ENCODE results near the gene RIPPLY3.
"Not testable (repeated sequence)": the region's sequence is repeated elsewhere in the genome, so short reads cannot be mapped to it uniquely, and the experiment has no call there.

RIPPLY3 gene

DNA sequence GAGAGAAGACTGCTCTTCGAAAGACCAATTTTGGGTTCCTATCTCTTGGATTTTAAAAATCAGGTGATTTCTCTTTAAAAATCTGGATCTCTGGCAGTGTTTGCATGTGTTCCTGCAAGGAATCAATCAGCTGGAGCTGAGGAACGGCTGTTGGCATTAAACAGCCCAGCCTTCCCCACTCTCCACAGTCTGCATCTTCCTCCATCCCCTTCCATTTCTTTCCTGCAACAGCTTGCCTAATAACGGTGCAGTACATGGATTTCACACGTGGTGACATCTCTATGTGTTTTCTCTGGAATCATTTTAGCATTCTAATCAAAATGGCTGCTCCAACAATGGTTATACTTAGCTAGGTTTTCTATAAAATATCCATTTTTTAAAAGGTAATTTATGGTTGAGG, 20.0 kb downstream of the RIPPLY3 start:
- DNase-seq, result no peak

GRCh38 chr21:37028570-37028969, 22.1 kb downstream of the RIPPLY3 start:
- no peak for DNase-seq

DNA sequence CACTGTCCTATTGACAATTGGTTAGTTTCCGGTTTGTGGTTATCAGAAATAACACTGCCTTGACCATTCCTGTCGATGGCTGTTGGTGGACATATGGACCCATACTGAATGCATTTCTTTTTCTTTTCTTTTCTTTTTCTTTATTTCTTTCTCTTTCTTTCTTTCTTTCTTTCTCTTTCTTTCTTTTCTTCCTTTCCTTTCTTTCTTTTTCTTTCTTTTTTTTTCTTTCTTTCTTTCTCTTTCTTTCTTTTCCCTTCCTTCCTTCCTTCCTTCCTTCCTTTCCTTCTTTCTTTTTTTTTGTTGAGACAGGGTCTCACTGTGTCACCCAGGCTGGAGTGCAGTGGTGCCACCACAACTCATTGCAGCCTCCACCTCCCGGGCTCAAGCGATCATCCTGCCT, 24.4 kb downstream of the RIPPLY3 start:
- no peak for DNase-seq

GRCh38 chr21:37032293-37032692, 25.8 kb downstream of the RIPPLY3 start:
- DNase-seq, result no peak

DNA sequence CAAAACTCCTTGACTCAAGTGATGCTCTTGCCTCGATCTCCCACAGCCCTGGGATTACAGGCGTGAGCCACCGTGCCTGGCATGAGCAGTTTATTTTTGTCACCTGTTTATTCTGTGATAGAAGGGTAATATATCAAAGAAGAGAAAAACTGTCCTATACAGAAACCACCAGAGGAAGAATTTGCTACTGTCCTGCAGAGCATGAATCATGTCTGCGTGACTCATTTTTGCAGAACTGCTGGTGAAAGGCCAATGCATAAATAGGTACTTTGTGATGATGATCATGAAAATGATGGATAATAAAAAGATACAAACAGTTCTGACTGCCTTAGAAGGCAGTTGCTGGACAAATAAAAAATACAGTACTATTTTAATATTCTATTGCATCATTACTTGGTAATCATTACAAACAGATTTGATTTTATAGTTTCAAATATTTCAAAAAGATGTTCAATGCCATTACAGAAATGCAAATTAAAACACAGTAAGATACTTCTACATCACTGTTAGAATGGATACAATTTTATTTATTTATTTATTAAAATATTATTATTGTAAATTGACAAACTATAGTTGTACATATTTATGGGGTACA, 26.5 kb downstream of the RIPPLY3 start:
- no peak for DNase-seq

GRCh38 chr21:37034394-37034793, 27.9 kb downstream of the RIPPLY3 start:
- not testable (repeated sequence) for DNase-seq

DNA sequence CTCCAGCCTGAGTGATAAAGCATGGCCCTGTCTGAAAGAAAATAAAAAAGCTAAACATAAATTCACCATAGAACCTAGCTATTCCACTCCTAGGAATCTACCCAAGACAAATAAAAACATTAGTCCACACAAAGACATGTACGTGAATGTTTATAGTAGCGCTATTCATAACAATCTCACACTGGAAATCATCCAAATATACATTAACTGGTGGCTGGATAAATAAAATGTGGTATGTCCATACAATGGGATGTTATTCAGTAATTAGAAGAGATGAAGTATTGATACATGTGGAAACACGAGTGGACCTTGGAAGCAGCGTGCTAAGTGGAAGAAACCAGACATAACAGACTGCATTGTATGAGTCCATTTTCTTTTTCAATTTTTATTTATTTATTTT, 29.7 kb downstream of the RIPPLY3 start:
- DNase-seq, result no peak

DNA sequence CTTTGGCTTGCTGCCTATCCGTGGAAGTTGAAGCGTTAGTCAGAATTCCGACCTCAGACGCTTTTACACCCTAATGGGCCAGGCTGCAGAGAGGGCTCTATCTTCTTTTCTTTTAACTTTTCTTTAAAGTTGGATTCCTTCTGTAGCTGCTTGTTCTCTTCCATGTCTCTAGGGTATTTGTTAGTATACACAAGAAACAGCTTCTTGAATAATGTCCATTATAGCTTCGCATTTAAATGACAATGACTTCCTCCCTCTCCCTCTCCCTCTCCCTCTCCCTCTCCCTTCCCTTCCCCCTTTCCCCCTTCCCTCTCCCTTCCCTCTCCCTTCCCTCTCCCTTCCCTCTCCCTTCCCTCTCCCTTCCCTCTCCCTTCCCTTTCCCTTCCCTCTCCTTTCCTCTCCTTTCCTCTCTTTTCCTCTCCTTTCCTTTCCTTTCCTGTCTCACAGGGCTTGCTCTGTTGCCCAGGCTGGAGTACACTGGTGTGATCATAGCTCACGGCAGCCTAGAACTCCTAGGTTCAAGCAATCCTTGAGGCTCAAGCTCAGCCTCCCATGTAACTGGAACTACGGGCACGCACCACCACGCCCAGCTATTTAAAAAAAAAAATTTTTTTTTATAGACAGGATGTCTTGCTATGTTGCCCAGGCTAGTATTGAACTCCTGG, 33.0 kb downstream of the RIPPLY3 start:
- no peak for DNase-seq

GRCh38 chr21:37040212-37040611, 33.7 kb downstream of the RIPPLY3 start:
- DNase-seq, result no peak

GRCh38 chr21:37041706-37042271, 35.3 kb downstream of the RIPPLY3 start:
- DNase-seq, result peak in 1 of 2 experiments; percentile 42

GRCh38 chr21:37043818-37044217, 37.3 kb downstream of the RIPPLY3 start:
- no peak for DNase-seq

DNA sequence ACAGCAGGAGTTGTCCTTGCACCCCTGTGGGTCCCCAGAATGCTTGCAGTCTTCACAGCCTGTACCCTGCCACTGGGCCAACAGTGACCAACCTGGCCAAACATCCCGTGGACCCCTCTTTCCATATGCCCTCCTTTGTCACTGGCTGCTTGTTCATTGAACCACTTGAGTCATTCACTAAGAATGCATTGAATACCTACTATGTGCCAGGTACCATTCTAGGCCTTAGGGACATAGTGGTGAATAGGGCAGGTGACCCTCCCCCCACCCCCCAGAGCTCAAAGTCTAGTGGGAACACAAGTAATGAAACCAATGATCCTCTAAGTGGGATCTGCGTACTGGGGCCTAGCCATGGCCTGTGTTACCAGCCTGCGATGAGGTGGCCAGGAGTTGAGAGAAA, 38.1 kb downstream of the RIPPLY3 start:
- DNase-seq, result no peak

DNA sequence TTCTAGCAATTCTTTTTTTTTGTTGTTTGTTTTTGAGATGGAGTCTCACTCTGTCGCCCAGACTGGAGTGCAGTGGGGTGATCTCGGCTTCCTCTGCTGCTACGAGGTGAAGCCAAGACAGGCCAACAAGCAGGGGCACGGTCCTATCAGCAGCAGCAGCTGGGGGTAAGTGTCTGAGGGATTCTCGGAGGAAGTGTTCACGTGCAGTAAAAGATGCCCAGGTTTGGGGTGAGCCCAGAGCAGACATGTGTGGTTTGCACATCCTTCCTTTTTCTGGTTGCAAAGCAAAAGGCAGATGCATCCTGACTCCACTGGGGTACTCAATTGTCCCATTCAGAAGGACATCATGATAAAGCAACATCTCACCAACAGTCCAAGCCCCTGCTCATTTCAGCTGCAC, 38.6 kb downstream of the RIPPLY3 start:
- DNase-seq, result no peak

GRCh38 chr21:37045556-37045955, 39.1 kb downstream of the RIPPLY3 start:
- no peak for DNase-seq

GRCh38 chr21:37047079-37047478, 40.6 kb downstream of the RIPPLY3 start:
- DNase-seq, result no peak

GRCh38 chr21:37049741-37050140, 43.2 kb downstream of the RIPPLY3 start:
- not testable (repeated sequence) for DNase-seq

- no peak for DNase-seq
Observed at GRCh38 chr21:37055271-37055855, 48.9 kb downstream of the RIPPLY3 start.

DNA sequence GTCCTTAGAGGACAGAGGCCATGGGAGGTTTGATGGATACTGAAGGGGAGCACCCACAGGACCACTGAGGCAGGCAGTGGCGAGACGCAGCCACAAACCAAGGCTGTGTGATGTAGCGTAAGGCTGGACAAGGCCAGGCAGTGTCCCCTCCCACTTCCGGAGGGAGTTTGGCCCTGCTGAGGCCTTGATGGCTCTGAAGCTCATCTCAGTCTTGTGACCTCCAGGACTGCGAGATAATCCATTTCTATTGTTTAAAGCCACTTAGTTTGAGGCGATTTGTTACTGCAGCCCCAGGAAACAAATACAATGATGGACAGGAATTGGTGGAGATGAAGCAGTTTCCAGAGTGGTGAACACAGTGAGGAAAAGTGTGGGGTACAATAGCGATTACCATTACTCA, 51.1 kb downstream of the RIPPLY3 start:
- no peak for DNase-seq

GRCh38 chr21:37058261-37058660, 51.8 kb downstream of the RIPPLY3 start:
- DNase-seq, result no peak

- DNase-seq, result no peak
Observed at GRCh38 chr21:37059181-37059580, 52.7 kb downstream of the RIPPLY3 start.

DNA sequence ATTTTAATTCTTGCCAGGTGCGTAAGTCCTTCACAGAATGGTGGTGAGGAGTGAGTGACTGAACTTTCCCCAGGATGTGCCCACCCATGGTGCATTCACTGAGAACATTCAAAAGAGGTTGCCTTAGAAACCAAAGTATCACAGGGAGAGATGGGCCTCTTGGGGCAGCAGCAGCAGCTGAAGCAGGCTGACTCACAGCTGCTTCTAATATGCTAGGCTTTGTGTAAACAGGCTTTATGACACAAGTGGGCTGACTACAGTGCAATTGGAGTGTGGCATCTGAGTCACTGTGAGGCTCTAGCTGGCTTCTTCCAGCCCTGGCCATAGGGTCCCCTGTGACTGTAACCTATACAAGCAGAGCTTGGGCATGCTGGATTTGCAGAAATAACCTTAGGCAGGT, 53.8 kb downstream of the RIPPLY3 start:
- peak; percentile 90 to 98 for DNase-seq

DNA sequence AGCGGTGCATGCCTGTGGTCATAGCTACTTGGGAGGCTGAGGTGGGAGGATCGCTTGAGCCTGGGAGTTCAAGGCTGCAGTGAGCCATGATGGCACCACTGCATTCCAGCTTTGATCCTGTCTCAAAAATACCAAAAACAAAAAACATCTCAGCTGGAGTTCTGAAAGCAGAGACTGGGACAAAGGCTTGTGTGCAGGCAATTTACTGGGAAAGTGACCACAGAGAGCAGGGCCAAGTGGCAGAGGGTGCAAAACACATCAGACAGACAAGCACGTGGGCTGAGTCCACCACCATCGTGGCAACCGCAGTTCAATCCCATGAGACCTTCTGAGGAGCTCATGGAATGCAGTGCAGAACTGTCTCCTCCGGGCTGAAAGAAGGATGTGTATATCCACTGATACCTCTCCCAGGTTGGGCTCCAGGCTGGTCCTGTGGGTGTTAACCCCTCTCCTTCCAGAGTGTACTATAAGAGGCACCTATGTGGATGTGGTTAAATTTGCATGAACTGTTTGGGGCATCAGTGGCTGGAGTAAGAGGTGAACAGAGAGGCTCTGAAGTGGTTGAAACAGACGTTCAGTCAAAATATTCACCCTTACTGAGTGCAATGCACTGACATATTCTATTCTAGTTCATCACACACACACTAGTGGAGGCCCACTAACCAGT, 55.6 kb downstream of the RIPPLY3 start:
- no peak for DNase-seq

DNA sequence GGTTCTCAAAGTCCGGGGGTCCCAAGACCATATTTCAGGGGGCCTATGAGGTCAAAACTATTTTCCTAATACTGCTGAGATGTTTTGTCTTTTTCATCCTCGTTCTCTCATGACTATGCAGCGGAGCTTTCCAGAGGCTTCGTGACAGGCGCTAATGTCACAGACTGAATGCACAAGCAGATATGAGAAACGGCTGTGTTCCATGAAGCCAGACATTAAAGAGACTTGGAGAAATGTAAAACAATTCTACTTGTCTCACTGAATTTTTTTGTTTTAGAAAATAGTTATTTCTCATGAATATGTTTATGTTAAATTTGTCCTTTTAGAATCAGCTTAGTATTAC, 56.1 kb downstream of the RIPPLY3 start:
- DNase-seq, result no peak

DNA sequence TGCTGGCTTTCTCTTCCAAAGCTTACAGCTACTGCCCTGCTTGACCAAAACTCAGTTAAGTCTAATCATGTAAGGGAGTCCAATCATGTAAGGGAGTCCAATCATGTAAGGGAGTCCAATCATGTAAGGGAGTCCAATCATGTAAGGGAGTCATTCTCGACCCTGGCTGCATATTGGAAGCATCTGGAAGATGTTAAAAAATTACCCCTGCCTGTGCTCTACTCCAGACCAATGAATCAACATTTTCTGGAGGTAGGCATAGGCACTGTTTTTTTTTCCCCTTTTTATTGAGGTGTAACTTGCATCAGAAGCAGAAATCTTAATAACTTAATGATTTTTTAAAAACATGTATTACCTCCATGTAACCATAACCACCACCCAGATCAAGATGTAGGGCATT, 56.9 kb downstream of the RIPPLY3 start:
- no peak for DNase-seq
